Brain pericyte (primary cell): Measurements from ENCODE around the gene TTLL8.

Experiments used
- DNase-seq: peaks from one replicate; pipeline ENCODE4 v3.0.0-alpha.2; 2012; ENCODE audit warnings: low read depth, low spot score

Gene TTLL8

GRCh38 chr22:50082961-50083461, 24.9 kb upstream of the TTLL8 start:
- DNase-seq = no peak

- no peak for DNase-seq
Measured at GRCh38 chr22:50082197-50082715, 24.2 kb upstream of the TTLL8 start.

- no peak for DNase-seq
Measured at GRCh38 chr22:50081426-50082196, 23.5 kb upstream of the TTLL8 start.

DNA sequence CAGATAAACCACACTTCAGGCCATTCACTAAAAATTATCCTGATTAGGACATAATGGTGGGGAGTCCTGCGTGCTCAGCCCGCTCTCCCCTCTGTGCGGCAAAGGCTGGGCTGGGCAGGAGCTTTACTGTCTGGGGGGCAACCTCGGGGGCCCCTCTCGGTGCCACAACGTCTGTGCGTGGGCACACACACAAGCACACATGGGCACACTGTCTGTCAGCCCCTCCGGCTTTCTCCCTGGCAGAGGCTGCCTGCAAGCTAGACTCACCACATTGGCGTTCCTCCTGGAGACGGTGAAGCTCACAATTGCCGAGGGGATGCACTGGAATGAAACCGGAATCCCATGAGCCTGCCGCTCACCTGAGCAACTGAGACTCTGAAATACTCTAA, 22.0 kb upstream of the TTLL8 start:
- no peak for DNase-seq

- DNase-seq = no peak
Measured at GRCh38 chr22:50078761-50079160, 20.7 kb upstream of the TTLL8 start.

DNA sequence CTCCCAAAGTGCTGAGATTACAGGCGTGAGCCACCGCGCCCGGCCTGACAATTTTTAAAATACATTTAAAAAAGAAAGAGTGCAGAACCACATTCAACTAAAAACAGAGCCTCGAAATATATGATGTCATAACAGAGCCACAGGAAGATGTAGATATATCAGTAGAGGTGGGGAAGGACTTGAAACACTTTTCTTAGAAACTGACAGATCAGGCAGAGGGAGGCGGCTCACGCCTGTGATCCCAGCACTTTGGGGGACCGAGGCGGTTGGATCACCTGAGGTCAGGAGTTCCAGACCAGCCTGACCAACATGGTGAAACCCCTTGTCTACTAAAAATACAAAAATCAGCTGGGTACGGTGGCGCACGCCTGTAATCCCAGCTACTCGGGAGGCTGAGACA, 20.1 kb upstream of the TTLL8 start:
- DNase-seq = no peak

GRCh38 chr22:50076646-50077535, 18.8 kb upstream of the TTLL8 start:
- no peak for DNase-seq

- no peak for DNase-seq
Measured at GRCh38 chr22:50074551-50075530, 16.7 kb upstream of the TTLL8 start.

- no peak for DNase-seq
Measured at GRCh38 chr22:50074056-50074455, 16.0 kb upstream of the TTLL8 start.

- no peak for DNase-seq
Measured at GRCh38 chr22:50072714-50073538, 14.8 kb upstream of the TTLL8 start.

DNA sequence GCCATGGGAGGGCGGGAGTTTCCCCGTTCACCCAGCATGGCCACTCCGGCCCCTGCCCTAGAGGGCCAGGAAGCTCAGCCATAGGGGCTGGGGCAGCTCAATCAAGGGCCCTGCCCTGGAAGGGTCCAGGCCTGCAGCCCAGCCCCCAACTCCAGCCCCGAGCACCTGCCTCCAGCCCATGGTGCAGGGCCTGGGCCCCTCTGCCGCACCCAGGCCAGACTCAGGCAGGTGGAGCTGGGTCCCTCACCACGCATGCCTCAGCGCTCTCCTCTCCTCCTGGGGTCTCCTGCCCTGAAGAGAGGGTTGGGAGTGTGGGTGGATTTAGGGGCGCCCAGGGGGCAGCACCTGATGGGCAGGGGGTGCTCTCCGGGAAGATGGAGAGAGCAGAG, 14.1 kb upstream of the TTLL8 start:
- no peak for DNase-seq

GRCh38 chr22:50071432-50072166, 13.5 kb upstream of the TTLL8 start:
- no peak for DNase-seq

- no peak for DNase-seq
Measured at GRCh38 chr22:50070366-50070765, 12.3 kb upstream of the TTLL8 start.

DNA sequence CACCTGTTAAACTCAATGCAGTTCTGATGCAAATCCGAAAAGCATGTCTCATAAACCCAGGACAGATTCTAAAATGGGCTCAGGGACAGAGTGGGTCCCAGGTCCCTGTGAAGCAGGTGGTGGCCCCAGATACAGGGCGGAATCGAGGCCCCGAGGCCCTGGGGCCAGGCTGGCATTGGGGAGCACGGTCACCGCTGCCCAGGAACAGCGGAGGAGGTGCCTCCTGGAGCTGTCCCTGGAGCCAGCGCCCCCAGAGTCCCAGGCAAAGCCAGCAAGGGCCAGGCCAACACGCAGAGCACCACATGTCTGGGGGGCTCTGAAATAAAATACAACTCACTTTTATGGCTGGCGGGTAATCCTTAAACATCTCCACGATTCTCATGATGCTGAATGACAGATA, 10.0 kb upstream of the TTLL8 start:
- no peak for DNase-seq

- DNase-seq = no peak
Measured at GRCh38 chr22:50067244-50067643, 9.1 kb upstream of the TTLL8 start.

- no peak for DNase-seq
Measured at GRCh38 chr22:50064453-50064852, 6.4 kb upstream of the TTLL8 start.

GRCh38 chr22:50063589-50064393, 5.7 kb upstream of the TTLL8 start:
- no peak for DNase-seq

GRCh38 chr22:50062509-50063135, 4.5 kb upstream of the TTLL8 start:
- DNase-seq = no peak
